Measurements from ENCODE around the gene TMEM259. TPM values are rescaled to one million over a fixed set of nuclear protein-coding genes. Genes with fewer than 3 reads are reported as not detected.

TMEM259 gene
- total RNA-seq, 1 donor from 2014 or later: 199 TPM

DNA sequence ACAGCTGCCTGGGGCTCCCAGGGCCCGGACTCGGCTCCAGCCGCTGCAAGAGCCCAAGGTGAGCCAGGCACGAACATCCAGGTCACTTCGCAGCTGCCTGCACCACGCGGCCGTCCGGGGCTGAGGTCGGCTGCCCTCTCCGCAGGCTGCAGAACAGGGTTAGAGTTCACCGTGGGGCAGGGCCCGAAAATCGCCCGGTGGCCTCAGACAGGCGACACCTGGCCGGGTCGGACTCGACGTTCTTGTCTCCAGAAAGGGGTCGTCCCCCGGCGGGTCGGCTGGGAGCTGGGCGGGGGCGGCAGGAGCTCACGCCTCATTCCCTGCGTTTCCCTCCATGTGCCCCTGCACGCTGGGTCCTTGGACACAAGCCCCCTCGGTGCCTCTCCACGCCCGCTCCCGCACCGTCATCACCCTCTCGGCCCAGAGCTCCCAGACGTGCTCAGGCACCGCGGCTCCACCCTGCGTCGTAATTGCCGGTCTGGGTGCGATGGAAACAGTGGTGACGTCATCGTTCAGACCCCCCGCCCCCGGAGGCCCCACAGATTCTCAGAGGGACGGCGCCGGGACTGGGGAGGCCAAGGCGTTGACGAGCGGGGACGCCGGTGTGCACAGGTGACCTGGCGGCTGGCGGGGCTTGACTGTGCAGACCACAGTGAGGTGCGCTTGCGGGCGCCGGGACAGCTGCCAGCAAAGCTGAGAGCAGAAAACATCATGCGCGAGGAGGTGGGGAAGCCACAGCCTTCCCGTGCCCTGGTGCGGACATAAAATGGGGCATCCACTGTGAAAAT, 24.7 kb downstream of the TMEM259 start:
- no peak for TF ChIP-seq CTCF (IDR thresholded peaks at IDR 0.05; ENCODE audit: unreplicated experiment)
- no peak for DNase-seq (ENCODE audit: low spot score, unreplicated experiment)
- no peak overlapping the region for H3K27ac Mint-ChIP-seq
- H3K4me3 Mint-ChIP-seq (ENCODE audit: low read depth): peak overlapping the region; percentile 26
- H3K4me1 Mint-ChIP-seq (ENCODE audit: low read depth): no peaks in the 10 kb centered on the region
- H3K27me3 Mint-ChIP-seq: peaks cover 34% of the 10 kb centered on the region
- H3K36me3 Mint-ChIP-seq (ENCODE audit: insufficient read depth): peaks cover 4% of the 10 kb centered on the region
- no peaks in the 10 kb centered on the region for H3K9me3 Mint-ChIP-seq (ENCODE audit: low read depth)

DNA sequence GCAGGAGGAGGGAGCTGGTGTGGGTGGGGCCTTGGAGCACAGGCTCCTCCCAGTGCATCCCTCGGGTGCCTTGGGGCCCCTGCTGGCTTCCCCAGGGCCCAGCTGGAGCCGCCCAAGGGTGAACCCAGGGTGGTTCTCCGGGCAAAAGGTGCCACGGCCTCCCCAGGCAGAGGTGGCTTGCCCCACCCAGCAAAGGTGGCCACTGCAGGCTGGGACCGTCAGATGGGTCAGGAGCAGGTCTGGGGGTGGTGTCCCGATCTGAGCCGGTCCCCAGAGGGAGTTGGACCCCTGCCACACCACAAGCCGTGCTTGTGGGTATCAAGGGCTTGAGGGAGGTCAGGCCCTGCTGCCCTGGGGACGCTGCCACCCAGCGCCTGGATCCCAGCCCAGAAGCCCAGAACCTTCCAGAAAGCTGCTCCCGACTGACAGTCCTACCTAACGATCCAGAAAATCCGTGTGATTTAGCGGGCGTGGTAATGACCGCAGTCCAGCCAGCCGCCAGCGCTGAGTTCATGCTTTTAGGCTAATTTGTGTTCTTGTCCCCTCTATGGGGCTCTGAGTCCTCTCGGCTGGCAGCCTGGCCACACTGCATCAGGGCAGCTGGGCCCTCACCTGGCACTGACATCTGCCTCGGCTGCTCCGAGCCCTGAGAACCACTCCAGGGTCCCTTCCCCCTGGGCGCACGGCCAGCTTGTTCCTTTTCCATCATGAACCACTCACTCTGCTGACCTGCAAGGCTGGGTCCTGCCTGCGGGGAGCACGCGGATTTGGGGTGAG, 25.7 kb downstream of the TMEM259 start:
- no peaks in the 10 kb centered on the region for H3K9me3 Mint-ChIP-seq (ENCODE audit: low read depth)
- H3K4me1 Mint-ChIP-seq (ENCODE audit: low read depth): no peaks in the 10 kb centered on the region
- no peak for DNase-seq (ENCODE audit: low spot score, unreplicated experiment)
- peaks cover 31% of the 10 kb centered on the region for H3K27me3 Mint-ChIP-seq
- no peak overlapping the region for H3K4me3 Mint-ChIP-seq (ENCODE audit: low read depth)
- H3K27ac Mint-ChIP-seq: no peak overlapping the region
- TF ChIP-seq CTCF (IDR thresholded peaks at IDR 0.05; ENCODE audit: unreplicated experiment): no peak
- H3K36me3 Mint-ChIP-seq (ENCODE audit: insufficient read depth): peaks cover 7% of the 10 kb centered on the region

DNA sequence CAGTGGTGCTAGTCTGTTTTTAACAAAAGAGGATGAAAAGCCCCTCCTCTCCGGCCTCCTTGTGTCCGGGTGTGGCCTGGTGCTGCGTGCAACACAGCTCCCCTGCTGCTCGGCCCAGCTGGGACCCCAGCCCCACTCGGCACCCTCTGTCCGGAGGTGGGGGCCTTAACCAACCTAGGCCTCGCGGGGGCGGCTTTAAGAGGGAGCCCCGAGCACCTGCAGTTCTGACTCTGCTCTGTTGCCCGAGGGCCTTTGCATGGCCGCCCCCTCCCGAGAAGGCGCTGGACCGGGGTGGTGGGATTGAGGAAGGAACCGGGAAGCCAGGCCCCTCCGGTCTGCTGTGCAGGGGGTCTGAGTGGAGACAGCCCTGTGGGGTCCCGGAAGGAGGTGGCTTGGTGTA, 26.4 kb downstream of the TMEM259 start:
- Mint-ChIP-seq H3K36me3 (ENCODE audit: insufficient read depth) (peaks cover 7% of the 10 kb centered on the region), H3K4me1 (ENCODE audit: low read depth) (no peaks in the 10 kb centered on the region), H3K27me3 (peaks cover 28% of the 10 kb centered on the region), H3K4me3 (ENCODE audit: low read depth) (no peak overlapping the region), H3K9me3 (ENCODE audit: low read depth) (no peaks in the 10 kb centered on the region), H3K27ac (no peak overlapping the region)
- no peak for DNase-seq (ENCODE audit: low spot score, unreplicated experiment)
- TF ChIP-seq CTCF (IDR thresholded peaks at IDR 0.05; ENCODE audit: unreplicated experiment): no peak

GRCh38 chr19:993831-994393, 27.0 kb downstream of the TMEM259 start:
- no peaks in the 10 kb centered on the region for H3K4me1 Mint-ChIP-seq (ENCODE audit: low read depth)
- no peak overlapping the region for H3K27ac Mint-ChIP-seq
- TF ChIP-seq CTCF (IDR thresholded peaks at IDR 0.05; ENCODE audit: unreplicated experiment): no peak
- H3K9me3 Mint-ChIP-seq (ENCODE audit: low read depth): no peaks in the 10 kb centered on the region
- peaks cover 22% of the 10 kb centered on the region for H3K27me3 Mint-ChIP-seq
- peaks cover 7% of the 10 kb centered on the region for H3K36me3 Mint-ChIP-seq (ENCODE audit: insufficient read depth)
- DNase-seq (ENCODE audit: low spot score, unreplicated experiment): no peak
- H3K4me3 Mint-ChIP-seq (ENCODE audit: low read depth): no peak overlapping the region

DNA sequence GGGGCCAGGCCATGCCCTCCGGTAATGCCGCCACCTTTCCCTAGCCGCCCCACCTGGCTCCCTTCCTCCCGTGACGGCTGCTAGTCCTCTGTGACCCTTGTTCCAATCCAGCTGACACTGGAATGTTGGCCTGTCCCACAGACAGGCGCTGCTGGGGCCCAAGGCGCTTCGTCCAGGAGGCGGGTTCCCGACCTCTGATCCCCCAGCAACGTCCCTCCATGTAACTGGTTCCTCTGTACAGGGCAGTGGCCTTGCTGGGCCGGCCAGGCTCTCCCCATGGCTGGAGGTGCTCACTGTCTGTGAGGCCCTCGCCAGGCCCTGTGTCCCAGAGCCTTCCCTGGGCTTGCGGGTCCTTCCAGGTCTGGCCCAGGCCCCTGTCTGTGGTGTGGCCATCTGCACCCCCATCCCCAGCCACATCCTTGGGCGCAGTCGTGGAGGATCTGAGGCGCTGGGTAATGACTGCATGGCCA, 27.5 kb downstream of the TMEM259 start:
- Mint-ChIP-seq H3K4me3 (ENCODE audit: low read depth) (no peak overlapping the region), H3K4me1 (ENCODE audit: low read depth) (no peaks in the 10 kb centered on the region), H3K27ac (no peak overlapping the region), H3K9me3 (ENCODE audit: low read depth) (no peaks in the 10 kb centered on the region), H3K36me3 (ENCODE audit: insufficient read depth) (peaks cover 7% of the 10 kb centered on the region), H3K27me3 (peaks cover 18% of the 10 kb centered on the region)
- TF ChIP-seq CTCF (IDR thresholded peaks at IDR 0.05; ENCODE audit: unreplicated experiment): no peak
- DNase-seq (ENCODE audit: low spot score, unreplicated experiment): no peak

Measured in progenitor cell of endocrine pancreas (in vitro differentiated cells).